H1 (cell line): ENCODE measurements around the gene ACTR8. TPM values are rescaled to one million over a fixed set of nuclear protein-coding genes. Genes with fewer than 3 reads are reported as not detected.

Experiments used
- CHD7 ChIP-seq: fragments of 300-600 bp; sonication (generic); IDR thresholded peaks from 2 replicates; pipeline ENCODE4 v1.7.1; 2012; ENCODE audit warnings: low read length, moderate library complexity, mild to moderate bottlenecking, inconsistent platforms; ENCODE audit not compliant: insufficient replicate concordance
- SP2 ChIP-seq: IDR thresholded peaks from 2 replicates; pipeline ENCODE4 v1.6.1; 2012; ENCODE audit warnings: mild to moderate bottlenecking, low read length, inconsistent platforms
- SUZ12 ChIP-seq: fragments of 200-600 bp; sonication (generic); IDR thresholded peaks from 2 replicates; pipeline ENCODE4 v1.6.1; 2012; ENCODE audit warnings: mild to moderate bottlenecking, inconsistent platforms, low read length, moderate library complexity, mixed read lengths
- polyA plus RNA-seq, 7 experiments: library from polyadenylated mRNA; depleted of rRNA in 3 of 7; stranded (reverse) in 5 of 7; unstranded in 2 of 7; fragments of >200 nt in 5 of 7; fragments of 200-250 nt in 2 of 7; gene quantifications; 1 replicate in 5 of 7; 2 replicates in 1 of 7; 4 replicates in 1 of 7; pipeline versions ENCODE4 v1.2.1 to v1.2.3, GENCODE V29; 2011 to 2013; ENCODE audit warnings: missing spikeins in 2 of 7, mixed read lengths in 2 of 7
- total RNA-seq: library from RNA; stranded (reverse); fragmentation: NEBNext Ultra II Directional; extraction: Animal tissue kit (Norgen Biotek cat#: 25700); gene quantifications from 2 replicates; pipeline ENCODE4 v1.2.1, GENCODE V29; 2021

The ACTR8 gene
- total and polyA plus RNA-seq, 2 of the 8 experiments (the other 6 are each of a cell fraction or from before 2014, with no cell fraction given) = 8.3 to 26.9 TPM

DNA sequence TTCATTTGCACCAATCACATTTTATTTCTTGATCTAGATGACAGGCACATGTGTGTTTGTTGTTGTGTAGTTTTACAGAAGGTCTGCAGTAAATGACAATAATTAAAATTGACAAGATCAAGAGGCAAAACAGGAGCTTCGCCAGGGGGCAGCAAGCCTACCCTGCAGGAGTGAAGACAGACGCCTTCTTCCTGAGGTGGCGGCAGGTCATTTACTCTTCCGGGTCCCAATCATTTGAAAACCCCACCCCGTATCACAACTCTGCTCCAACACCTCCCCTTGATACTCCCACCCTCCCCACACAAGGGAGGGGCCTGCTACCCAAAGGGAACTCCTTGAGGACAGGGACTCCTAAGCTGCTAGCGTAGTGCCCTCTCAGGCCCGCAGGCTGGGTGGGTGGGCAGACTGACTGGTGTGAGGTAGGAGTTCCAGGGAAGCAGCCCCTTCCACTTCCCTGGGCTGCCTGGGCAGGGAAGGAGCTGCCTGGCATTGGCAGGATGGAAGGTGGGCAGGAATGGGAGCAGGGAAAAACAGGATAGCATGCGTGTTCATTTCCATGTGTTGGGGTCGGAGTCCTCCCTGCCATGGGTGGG is 48.8 kb downstream of the ACTR8 start (continued):
- TF ChIP-seq CHD7 (no peak), SUZ12 (no peak), SP2 (no peak)
